GM12864 (cell line): ENCODE measurements around the gene FAM222B.
"Not testable (repeated sequence)": the region's sequence is repeated elsewhere in the genome, so short reads cannot be mapped to it uniquely, and the experiment has no call there.

Source experiments
- DNase-seq: peaks from one replicate; pipeline ENCODE4 v3.0.0-alpha.2; 2011; ENCODE audit warnings: low read depth
- H3K4me3 ChIP-seq: 2 replicates; pipeline ENCODE4 v1.5.1; 2011; ENCODE audit warnings: mild to moderate bottlenecking, low read depth, low read length, control low read depth
- CTCF ChIP-seq: IDR thresholded peaks from 2 replicates; pipeline ENCODE4 v1.5.1; 2011; ENCODE audit warnings: low read depth, mild to moderate bottlenecking, moderate library complexity, low read length, control low read depth, inconsistent platforms; ENCODE audit errors: missing control alignments

Gene FAM222B

GRCh38 chr17:28792877-28793661, 49.5 kb downstream of the FAM222B start:
- H3K4me3 ChIP-seq, result no peak overlapping the region
- no peak for DNase-seq
- no peak for TF ChIP-seq CTCF

GRCh38 chr17:28788100-28788499, 54.5 kb downstream of the FAM222B start:
- DNase-seq, result no peak
- TF ChIP-seq CTCF, result no peak
- H3K4me3 ChIP-seq, result no peak overlapping the region

- H3K4me3 ChIP-seq, result no peak overlapping the region
- no peak for TF ChIP-seq CTCF
- no peak for DNase-seq
These were observed 59.4 kb downstream of the FAM222B start for GRCh38 chr17:28783161-28783560.

GRCh38 chr17:28779601-28780000, 63.0 kb downstream of the FAM222B start:
- DNase-seq, H3K4me3 ChIP-seq: not testable (repeated sequence)

- no peak for TF ChIP-seq CTCF
- H3K4me3 ChIP-seq, result no peak overlapping the region
- DNase-seq, result no peak
These were observed 65.4 kb downstream of the FAM222B start for GRCh38 chr17:28777178-28777577.

- H3K4me3 ChIP-seq, result no peak overlapping the region
- no peak for TF ChIP-seq CTCF
- no peak for DNase-seq
These were observed 68.4 kb downstream of the FAM222B start for GRCh38 chr17:28774206-28774605.

GRCh38 chr17:28773736-28774135, 68.9 kb downstream of the FAM222B start:
- no peak for DNase-seq
- no peak overlapping the region for H3K4me3 ChIP-seq
- TF ChIP-seq CTCF, result no peak
